GM15510 (cell line): Measurements from ENCODE around the gene MTRF1L.

ENCODE experiments used
- POLR2A ChIP-seq: IDR thresholded peaks from 3 replicates; pipeline ENCODE4 v1.6.1; 2011; ENCODE audit warnings: borderline replicate concordance; ENCODE audit not compliant: insufficient read length; ENCODE audit errors: extremely low read depth

The MTRF1L gene

DNA sequence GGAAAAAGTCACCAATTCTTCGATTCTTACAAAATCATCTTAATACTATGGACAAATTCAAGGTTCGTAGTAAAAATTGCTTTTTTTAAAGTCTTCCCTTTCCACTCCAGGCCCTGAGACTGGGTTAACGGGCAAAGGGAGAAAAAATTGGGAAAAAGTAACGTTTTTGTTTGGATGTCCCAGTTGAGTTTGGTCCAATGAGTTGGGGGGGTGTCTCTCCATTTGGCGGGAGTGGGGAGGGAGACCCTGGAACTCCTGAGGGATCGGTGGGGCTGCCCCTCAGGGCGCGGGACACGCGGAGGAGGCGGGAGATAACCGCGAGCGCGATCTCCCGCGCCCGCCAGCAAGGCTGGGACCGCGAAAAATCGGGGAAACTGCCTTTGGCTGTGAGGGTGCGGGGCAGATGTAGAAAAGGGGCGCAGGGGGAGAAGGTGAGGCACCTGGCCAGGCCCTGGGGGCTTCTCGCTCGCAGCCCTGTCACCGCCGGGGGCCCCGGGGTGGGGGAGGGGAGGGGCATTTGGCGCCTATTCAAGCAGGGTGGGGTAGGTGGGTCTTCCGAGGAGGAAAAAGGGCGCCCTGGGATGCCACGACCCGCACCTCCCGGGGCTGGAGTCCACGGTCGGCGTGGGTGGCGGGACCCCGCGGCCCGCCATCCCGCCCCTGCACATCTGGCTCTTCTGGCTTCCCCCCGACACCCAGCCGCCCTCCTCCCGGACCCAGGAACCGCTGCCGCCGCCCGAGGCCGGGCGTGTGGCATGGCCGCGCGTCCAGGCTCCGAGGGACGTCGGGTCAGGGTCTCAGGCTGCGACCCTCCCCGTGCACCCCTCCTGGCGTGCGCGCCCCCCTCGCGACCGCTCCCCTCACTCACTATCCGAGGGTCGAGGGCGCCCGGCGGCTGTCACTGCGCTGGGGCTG, 20.3 kb downstream of the MTRF1L start:
- TF ChIP-seq POLR2A: no peak

GRCh38 chr6:152981219-152981618, 21.3 kb downstream of the MTRF1L start:
- TF ChIP-seq POLR2A: no peak

GRCh38 chr6:152980656-152981055, 21.9 kb downstream of the MTRF1L start:
- no peak for TF ChIP-seq POLR2A

DNA sequence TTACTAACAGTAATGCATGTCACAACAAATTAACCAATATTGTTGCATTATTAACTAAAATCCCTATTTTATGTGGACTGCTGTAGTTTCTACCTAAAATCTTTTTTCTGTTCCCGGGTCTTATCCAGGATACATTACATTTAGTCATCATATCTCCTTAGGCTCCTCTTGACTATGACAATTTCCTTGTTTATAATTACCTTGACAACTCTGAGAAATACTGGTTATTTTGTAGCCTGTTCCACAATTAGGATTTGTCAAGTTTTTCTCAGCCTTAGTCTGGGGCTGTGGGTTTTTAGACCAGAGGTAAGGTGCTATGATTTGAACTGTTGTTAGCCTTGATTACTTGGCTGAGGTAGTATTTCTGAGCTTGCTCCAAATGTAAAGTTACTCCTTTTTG, 23.4 kb downstream of the MTRF1L start:
- no peak for TF ChIP-seq POLR2A

DNA sequence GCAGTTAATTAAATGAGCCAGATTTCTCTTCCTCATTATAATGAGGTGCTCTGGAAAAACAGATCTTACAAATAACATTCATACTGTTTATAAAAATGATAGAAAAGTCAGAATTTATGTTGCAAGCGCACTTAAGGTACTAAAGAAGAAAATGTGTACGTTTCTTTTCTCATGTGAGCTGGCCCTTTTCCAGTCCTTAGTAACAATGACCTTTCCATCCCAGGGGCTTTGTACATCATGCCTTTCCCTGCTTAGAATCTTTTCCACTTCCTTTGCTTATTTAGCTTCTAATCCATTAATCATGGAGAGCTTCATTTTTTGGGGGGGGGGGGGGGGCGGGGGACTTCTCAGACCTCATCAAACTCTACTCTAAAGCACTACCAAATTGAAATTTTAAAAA, 24.5 kb downstream of the MTRF1L start:
- no peak for TF ChIP-seq POLR2A

DNA sequence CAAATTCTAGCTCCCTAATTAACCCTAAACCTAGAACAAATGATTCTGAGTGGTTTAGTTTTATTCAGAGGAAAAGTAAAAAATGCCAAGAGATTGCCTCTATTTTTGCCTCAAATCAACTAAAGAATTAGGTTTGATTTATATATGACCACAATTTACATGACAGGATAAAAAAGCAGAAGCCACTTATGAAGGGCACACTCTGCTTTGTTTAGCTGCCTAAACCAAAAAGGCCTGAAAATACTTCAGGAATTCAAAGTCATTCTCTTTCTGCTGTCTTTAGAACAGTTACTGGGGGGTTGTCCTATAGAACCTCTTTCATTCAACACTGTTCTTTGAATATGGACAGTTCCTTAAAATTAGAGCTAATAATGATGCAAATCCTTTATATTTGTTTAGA, 25.0 kb downstream of the MTRF1L start:
- TF ChIP-seq POLR2A: no peak

DNA sequence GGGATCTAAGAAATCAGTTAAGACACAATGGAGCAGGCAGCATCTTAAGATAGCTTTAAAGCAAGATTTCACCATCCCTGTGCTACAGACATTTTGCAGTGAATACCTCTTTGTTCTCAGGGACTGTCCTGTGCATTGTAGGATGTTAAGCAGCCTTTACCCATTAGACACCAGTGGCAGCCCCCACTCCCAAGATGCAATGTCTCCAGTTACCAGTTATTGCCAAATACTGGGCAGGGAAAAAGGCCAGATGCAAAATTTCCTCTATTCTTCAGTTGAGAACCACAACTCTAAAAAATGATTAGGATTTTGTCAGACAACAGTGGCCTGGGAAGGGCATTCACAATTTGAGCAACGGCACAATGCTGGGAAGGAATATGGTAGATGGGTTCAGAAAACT, 25.8 kb downstream of the MTRF1L start:
- TF ChIP-seq POLR2A: no peak

DNA sequence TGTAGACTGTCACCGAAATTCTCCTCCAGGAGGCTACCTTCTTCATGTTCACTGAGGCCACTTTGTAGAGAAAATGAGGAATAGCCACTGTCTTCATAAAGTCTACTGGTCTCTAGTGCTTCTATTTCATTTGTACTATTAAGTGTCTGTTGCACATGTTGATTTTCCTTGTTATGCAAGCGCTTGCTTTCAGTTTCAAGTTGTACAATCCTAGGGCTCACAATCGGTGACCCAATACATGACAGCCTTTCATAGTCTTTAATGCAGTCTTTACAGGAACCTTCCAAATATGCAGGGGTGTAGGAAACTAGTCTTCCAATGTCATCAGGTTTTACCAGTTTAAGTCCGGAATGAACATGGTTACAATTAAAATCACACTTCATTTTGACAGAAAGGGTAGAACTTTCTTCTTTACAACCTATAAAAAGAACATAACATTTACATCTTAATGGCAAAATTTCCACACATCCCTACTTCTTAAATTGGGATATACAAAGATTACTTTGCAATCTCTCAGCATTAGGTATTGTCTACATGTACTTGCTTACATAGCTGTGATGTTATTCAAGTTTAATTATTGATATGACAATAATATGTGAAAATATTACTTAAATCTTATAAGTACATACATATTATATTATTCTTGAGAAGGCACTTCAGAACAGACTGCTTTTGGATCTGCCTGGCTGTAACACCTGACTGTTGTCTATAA, 27.1 kb downstream of the MTRF1L start:
- TF ChIP-seq POLR2A: no peak

GRCh38 chr6:152973916-152974315, 28.6 kb downstream of the MTRF1L start:
- no peak for TF ChIP-seq POLR2A

DNA sequence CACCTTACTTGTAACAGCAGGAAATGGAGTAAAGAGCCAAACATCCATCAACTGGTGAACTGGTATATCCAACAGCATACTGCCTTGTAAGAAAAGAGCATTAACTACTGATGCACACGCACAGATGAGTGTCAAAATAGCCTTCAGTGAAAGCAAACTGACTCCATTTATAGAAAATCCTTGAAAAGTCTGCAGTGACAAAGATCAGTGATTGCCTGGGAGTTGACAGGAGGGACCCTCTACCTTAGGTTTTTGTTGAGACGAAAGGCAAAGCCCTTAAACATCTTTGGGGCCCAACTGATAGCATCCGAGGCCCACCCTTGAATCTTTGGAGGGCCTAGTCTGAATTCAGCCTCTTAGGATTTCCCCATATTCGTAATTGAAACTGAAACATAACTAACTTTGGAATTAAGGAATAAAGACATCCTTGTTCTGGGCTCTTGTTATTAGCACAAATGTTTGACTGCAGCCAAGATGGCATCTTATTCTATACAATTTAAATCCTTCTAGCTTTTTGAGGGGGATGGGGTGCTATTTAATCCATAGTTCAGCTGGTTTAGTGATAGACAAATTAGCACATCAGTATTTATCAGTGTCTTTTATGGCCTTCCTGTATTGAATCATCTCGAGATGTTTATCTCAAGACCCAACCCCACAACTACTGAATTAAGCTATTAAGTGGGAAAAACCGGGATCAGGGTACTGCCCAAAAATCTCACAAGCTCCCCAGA, 32.7 kb downstream of the MTRF1L start:
- TF ChIP-seq POLR2A: no peak

- TF ChIP-seq POLR2A: no peak
These were observed 43.2 kb downstream of the MTRF1L start for GRCh38 chr6:152959333-152959732.

DNA sequence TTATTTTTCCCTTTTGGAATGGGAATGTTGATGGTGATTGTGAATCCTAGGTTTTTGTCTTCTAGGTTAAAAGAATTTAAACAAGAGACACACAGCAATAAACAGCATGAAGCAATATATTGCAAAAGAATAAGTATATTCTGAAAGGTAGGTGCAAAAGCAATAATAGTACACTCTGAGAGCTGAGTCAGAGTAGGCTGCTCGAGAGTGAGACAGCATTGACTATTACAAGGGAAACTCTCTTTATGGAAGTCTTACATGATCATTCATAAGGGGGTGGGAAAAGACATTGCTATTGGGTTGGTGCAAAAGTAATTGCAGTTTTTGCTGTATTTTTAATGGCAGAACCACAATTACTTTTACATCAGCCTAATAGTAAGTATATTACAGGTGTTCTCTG, 44.7 kb downstream of the MTRF1L start:
- TF ChIP-seq POLR2A: no peak

DNA sequence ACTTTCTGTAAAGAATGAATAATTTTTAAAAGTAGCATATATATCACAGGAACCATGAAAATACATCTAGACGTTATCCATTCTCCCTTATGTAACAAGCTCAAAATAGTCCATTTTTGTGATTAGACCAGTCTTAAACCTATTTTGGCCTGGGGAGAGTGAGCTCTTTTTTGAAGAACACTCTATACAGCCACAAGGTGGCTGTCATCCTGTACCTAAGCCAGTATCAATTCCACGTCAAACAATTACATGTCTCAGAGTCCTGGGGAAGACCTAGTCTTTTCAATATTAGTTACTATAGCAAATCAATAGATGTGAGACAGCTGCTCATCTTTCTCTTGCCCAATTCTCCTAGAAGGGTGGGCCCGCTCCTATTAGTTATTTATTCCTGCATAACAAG, 48.1 kb downstream of the MTRF1L start:
- TF ChIP-seq POLR2A: no peak

GRCh38 chr6:152952866-152953509, 49.5 kb downstream of the MTRF1L start:
- TF ChIP-seq POLR2A: no peak

DNA sequence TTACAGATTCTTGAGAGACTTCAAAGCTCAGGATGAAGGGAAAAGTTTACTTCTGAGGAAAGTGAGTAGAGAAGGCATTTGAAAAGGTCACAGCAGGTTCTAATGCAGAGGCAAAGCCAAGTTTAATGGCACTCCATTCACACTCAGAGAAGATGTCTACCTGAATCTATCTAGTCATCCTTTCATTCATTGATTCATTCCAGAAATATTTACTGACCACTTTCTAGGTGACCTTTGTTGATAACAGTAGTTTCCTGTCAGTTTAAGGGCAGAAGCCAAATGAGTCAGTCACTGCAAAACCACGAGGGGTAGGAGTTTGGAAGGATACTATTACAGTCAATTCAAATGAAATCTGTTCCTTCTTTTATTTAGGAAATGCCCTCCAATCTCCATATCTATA, 50.5 kb downstream of the MTRF1L start:
- no peak for TF ChIP-seq POLR2A
